Activated CD8-positive, alpha-beta T cell treated with anti-CD3 and anti-CD28 coated beads for 36 hours (primary cell): ENCODE data around the gene NEDD4. TPM values are rescaled to one million over a fixed set of nuclear protein-coding genes. Genes with fewer than 3 reads are reported as not detected.
"Not testable (repeated sequence)": the region's sequence is repeated elsewhere in the genome, so short reads cannot be mapped to it uniquely, and the experiment has no call there.

Experiments
- ATAC-seq: fragments of 200-7000 bp; cut with Tn5 transposase; one replicate; pipeline ENCODE4 v1.10.0; 2021; ENCODE audit warnings: mild to moderate bottlenecking, moderate library complexity
- CTCF ChIA-PET: fragments of 350-600 bp; sonication (Branson Sonifier 250); formaldehyde crosslinking; loops from one replicate; lab custom pipeline; 2021; ENCODE audit warnings: antibody characterized with exemption; lab: Charles Lee
- POLR2A ChIA-PET: fragments of 350-600 bp; sonication (Branson Sonifier 250); formaldehyde crosslinking; loops from one replicate; lab custom pipeline; 2021; ENCODE audit warnings: antibody characterized with exemption; lab: Charles Lee
- DNase-seq: peaks from one replicate; pipeline ENCODE4 v3.0.0-alpha.2; 2020
- H3K27ac Mint-ChIP-seq: one replicate; pipeline ENCODE4 v1.8.0; 2021; ENCODE audit warnings: mild to moderate bottlenecking, mixed read lengths
- H3K27me3 Mint-ChIP-seq: one replicate; pipeline ENCODE4 v1.8.0; 2021; ENCODE audit warnings: mixed read lengths
- H3K36me3 Mint-ChIP-seq: one replicate; pipeline ENCODE4 v1.8.0; 2021; ENCODE audit warnings: low read depth, mixed read lengths
- H3K4me1 Mint-ChIP-seq: one replicate; pipeline ENCODE4 v1.8.0; 2021; ENCODE audit warnings: low read depth, mixed read lengths
- H3K4me3 Mint-ChIP-seq: one replicate; pipeline ENCODE4 v1.8.0; 2021; ENCODE audit warnings: mild to moderate bottlenecking, moderate library complexity, mixed read lengths
- H3K9me3 Mint-ChIP-seq: one replicate; pipeline ENCODE4 v1.8.0; 2021; ENCODE audit warnings: mixed read lengths
- intact Hi-C: fragments of 100-400 bp; cut with micrococcal nuclease; formaldehyde crosslinking; loops from one replicate; pipeline ENCODE4 v1.10.0; 2022
- total RNA-seq, 2 experiments: library from RNA; stranded (reverse); gene quantifications; one replicate each; pipeline ENCODE4 v1.2.3, GENCODE V29; 2021
- TF ChIP-seq, protein P1 (sequence below): fragments of 200-600 bp; IDR thresholded peaks from one replicate; pipeline ENCODE4 v1.8.0; 2022; ENCODE audit warnings: antibody characterized with exemption, mild to moderate bottlenecking

The NEDD4 gene
- total RNA-seq, 2 experiments from 2014 or later, result 10.4 to 11.8 TPM

GRCh38 chr15:55824857-55825613 lies 168.4 kb downstream of the NEDD4 start:
- Mint-ChIP-seq H3K27me3 (peaks cover 2% of the 10 kb centered on the region), H3K27ac (no peak overlapping the region), H3K36me3 (no peaks in the 10 kb centered on the region), H3K4me3 (no peak overlapping the region), H3K4me1 (peaks cover 11% of the 10 kb centered on the region), H3K9me3 (no peaks in the 10 kb centered on the region)
- ChIA-PET POLR2A (no interaction called here), CTCF (interaction anchor here (0.9 to 1.8 kb wide), 2 partner anchors 21 to 51 kb away, joined by 3 to 11 read pairs; no protein-coding TSS in a partner anchor)
- DNase-seq, result no peak
- ATAC-seq, result no peak
- intact Hi-C loops, result no loop called here
- TF ChIP-seq, protein P1, sequence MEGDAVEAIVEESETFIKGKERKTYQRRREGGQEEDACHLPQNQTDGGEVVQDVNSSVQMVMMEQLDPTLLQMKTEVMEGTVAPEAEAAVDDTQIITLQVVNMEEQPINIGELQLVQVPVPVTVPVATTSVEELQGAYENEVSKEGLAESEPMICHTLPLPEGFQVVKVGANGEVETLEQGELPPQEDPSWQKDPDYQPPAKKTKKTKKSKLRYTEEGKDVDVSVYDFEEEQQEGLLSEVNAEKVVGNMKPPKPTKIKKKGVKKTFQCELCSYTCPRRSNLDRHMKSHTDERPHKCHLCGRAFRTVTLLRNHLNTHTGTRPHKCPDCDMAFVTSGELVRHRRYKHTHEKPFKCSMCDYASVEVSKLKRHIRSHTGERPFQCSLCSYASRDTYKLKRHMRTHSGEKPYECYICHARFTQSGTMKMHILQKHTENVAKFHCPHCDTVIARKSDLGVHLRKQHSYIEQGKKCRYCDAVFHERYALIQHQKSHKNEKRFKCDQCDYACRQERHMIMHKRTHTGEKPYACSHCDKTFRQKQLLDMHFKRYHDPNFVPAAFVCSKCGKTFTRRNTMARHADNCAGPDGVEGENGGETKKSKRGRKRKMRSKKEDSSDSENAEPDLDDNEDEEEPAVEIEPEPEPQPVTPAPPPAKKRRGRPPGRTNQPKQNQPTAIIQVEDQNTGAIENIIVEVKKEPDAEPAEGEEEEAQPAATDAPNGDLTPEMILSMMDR, result no peak

DNA sequence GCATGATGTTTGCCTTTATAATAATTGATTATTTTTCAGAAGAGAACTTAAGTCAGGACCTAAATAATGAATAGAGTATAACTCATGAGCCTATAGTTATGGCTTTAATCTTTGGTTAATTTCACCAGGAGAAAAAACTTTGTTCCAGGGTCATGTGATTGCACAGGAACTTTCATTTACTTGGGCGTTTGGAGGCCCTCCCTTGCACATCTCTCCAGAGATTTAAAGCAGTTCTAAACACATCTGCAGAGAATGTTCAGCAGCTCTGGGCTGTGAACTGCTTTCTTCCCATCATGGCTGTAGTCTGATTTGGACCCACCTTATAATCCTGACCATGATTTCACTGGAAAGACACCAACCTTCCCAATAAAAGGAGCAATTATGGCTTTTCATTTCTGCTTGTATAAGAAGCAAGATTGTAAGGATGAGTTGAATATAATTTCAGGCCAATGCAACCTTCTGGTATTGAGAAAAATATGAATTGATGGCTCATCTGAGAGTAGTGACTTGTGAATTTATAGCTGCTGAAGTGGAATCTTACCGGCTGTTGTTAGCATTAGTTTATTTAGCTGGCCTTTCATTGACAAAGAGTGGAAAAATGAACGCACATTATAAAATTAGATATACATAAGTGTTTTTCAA lies 169.6 kb downstream of the NEDD4 start:
- H3K27ac Mint-ChIP-seq, result no peak overlapping the region
- no peak for DNase-seq
- ATAC-seq, result no peak
- ChIA-PET POLR2A (no interaction called here), CTCF (no interaction called here)
- no peaks in the 10 kb centered on the region for H3K36me3 Mint-ChIP-seq
- no peak overlapping the region for H3K4me3 Mint-ChIP-seq
- intact Hi-C loops, result no loop called here
- H3K4me1 Mint-ChIP-seq, result peaks cover 1% of the 10 kb centered on the region
- TF ChIP-seq, protein P1, result no peak
- H3K27me3 Mint-ChIP-seq, result peaks cover 2% of the 10 kb centered on the region
- H3K9me3 Mint-ChIP-seq, result no peaks in the 10 kb centered on the region

GRCh38 chr15:55823191-55823670 lies 170.2 kb downstream of the NEDD4 start:
- no peak overlapping the region for H3K27ac Mint-ChIP-seq

DNA sequence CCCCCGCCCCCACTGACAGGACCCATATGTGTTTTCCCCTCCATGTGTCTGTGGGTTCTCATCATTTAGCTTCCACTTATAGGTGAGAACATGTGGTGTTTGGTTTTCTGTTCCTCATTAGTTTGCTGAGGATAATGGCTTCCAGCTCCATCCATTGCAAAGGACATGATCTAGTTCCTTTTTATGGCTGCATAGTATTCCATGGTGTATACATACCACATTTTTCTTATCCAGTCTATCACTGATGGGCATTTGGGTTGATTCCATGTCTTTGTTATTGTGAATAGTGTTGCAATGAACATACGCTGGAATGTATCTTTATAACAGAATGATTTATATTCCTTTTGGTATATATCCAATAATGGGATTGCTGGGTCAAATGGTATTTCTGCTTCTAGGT lies 171.7 kb downstream of the NEDD4 start:
- H3K4me1 Mint-ChIP-seq, H3K9me3 Mint-ChIP-seq, ATAC-seq, H3K36me3 Mint-ChIP-seq, CTCF ChIA-PET, H3K27me3 Mint-ChIP-seq, intact Hi-C loops, POLR2A ChIA-PET, H3K4me3 Mint-ChIP-seq, DNase-seq, H3K27ac Mint-ChIP-seq: not testable (repeated sequence)

More at GRCh38 chr15:55823191-55823670, 170.2 kb downstream of the NEDD4 start:
- ChIA-PET CTCF (no interaction called here), POLR2A (no interaction called here)
- Mint-ChIP-seq H3K4me3 (no peak overlapping the region), H3K36me3 (no peaks in the 10 kb centered on the region), H3K27me3 (peaks cover 2% of the 10 kb centered on the region), H3K4me1 (no peaks in the 10 kb centered on the region), H3K9me3 (no peaks in the 10 kb centered on the region)
- DNase-seq, result no peak
- intact Hi-C loops, result no loop called here
- TF ChIP-seq, protein P1, result no peak
- ATAC-seq, result no peak

GRCh38 chr15:55820043-55820442 lies 173.4 kb downstream of the NEDD4 start:
- Mint-ChIP-seq H3K9me3 (no peaks in the 10 kb centered on the region), H3K4me3 (no peak overlapping the region), H3K36me3 (no peaks in the 10 kb centered on the region), H3K27me3 (peaks cover 2% of the 10 kb centered on the region), H3K4me1 (no peaks in the 10 kb centered on the region), H3K27ac (no peak overlapping the region)
- no peak for ATAC-seq
- ChIA-PET CTCF (interaction anchor here (0.8 to 0.9 kb wide), 2 partner anchors 26 to 31 kb away, joined by 3 read pairs; no protein-coding TSS in a partner anchor), POLR2A (no interaction called here)
- no peak for DNase-seq
- intact Hi-C loops, result no loop called here
- TF ChIP-seq, protein P1, result no peak
